WTC11 (cell line): ENCODE results near the gene KCTD16. TPM values are rescaled to one million over a fixed set of nuclear protein-coding genes. Genes with fewer than 3 reads are reported as not detected.

ENCODE experiments used
- ATAC-seq: fragments of 200-7000 bp; cut with Tn5 transposase; 2 replicates; pipeline ENCODE4 v1.10.0; 2021; ENCODE audit warnings: mild to moderate bottlenecking, moderate library complexity
- CTCF ChIA-PET: fragments of 300-600 bp; sonication (Branson Sonifier 250); formaldehyde crosslinking; loops from one replicate; lab custom pipeline; 2021; ENCODE audit warnings: antibody characterized with exemption; lab: Charles Lee
- POLR2A ChIA-PET: fragments of 350-600 bp; sonication (Branson Sonifier 250); formaldehyde crosslinking; loops from one replicate; lab custom pipeline; 2021; ENCODE audit warnings: antibody characterized with exemption; lab: Charles Lee
- DNase-seq: peaks from one replicate; pipeline ENCODE4 v3.0.0; 2021; ENCODE audit warnings: low spot score
- H3K27ac Mint-ChIP-seq: 2 replicates; pipeline ENCODE4 v1.8.0; 2021; ENCODE audit warnings: mixed read lengths
- H3K27me3 Mint-ChIP-seq: 2 replicates; pipeline ENCODE4 v1.8.0; 2021; ENCODE audit warnings: low read depth, mild to moderate bottlenecking, moderate library complexity, mixed read lengths
- H3K36me3 Mint-ChIP-seq: 2 replicates; pipeline ENCODE4 v1.8.0; 2021; ENCODE audit warnings: mixed read lengths
- H3K4me1 Mint-ChIP-seq: 2 replicates; pipeline ENCODE4 v1.8.0; 2022; ENCODE audit warnings: mixed read lengths
- H3K4me3 Mint-ChIP-seq: 2 replicates; pipeline ENCODE4 v1.8.0; 2021; ENCODE audit warnings: mild to moderate bottlenecking, moderate library complexity, mixed read lengths
- H3K9me3 Mint-ChIP-seq: 2 replicates; pipeline ENCODE4 v1.8.0; 2021; ENCODE audit warnings: mixed read lengths
- AR ChIP-seq: fragments of 250-450 bp; sonication (Bioruptor Pico); IDR thresholded peaks from 2 replicates; pipeline ENCODE4 v1.9.0; 2021; ENCODE audit warnings: mild to moderate bottlenecking
- ARID4B ChIP-seq: sonication (generic); formaldehyde crosslinking; IDR thresholded peaks from 2 replicates; pipeline ENCODE4 v1.8.0; 2023; ENCODE audit warnings: missing genetic modification reagents, mild to moderate bottlenecking, borderline replicate concordance
- ATF2 ChIP-seq: sonication (generic); formaldehyde crosslinking; IDR thresholded peaks from 2 replicates; pipeline ENCODE4 v1.8.1; 2022; ENCODE audit warnings: low read depth, missing genetic modification reagents, borderline replicate concordance
- CBFB ChIP-seq: sonication (generic); formaldehyde crosslinking; IDR thresholded peaks from 2 replicates; pipeline ENCODE4 v1.8.1; 2022; ENCODE audit warnings: mild to moderate bottlenecking, low read depth, missing genetic modification reagents
- E2F1 ChIP-seq: sonication (generic); formaldehyde crosslinking; IDR thresholded peaks from 2 replicates; pipeline ENCODE4 v1.8.0; 2022; ENCODE audit warnings: mild to moderate bottlenecking, missing genetic modification reagents
- ETV6 ChIP-seq: sonication (generic); formaldehyde crosslinking; IDR thresholded peaks from 2 replicates; pipeline ENCODE4 v1.8.1; 2022; ENCODE audit warnings: mild to moderate bottlenecking, missing genetic modification reagents
- FOXK1 ChIP-seq: sonication (generic); formaldehyde crosslinking; IDR thresholded peaks from 2 replicates; pipeline ENCODE4 v1.8.0; 2022; ENCODE audit warnings: mild to moderate bottlenecking, moderate library complexity, missing genetic modification reagents
- GABPB1 ChIP-seq: sonication (generic); formaldehyde crosslinking; IDR thresholded peaks from 2 replicates; pipeline ENCODE4 v1.8.1; 2023; ENCODE audit warnings: mild to moderate bottlenecking, missing genetic modification reagents
- GRHL2 ChIP-seq: fragments of 250-450 bp; sonication (Bioruptor Pico); IDR thresholded peaks from 2 replicates; pipeline ENCODE4 v1.8.0; 2022; ENCODE audit warnings: mild to moderate bottlenecking, moderate library complexity; ENCODE audit not compliant: insufficient replicate concordance, severe bottlenecking
- IRF1 ChIP-seq: sonication (generic); formaldehyde crosslinking; IDR thresholded peaks from 2 replicates; pipeline ENCODE4 v1.8.0; 2023; ENCODE audit warnings: missing genetic modification reagents
- MXD4 ChIP-seq: fragments of 250-450 bp; sonication (Bioruptor Pico); IDR thresholded peaks from 2 replicates; pipeline ENCODE4 v1.8.0; 2021; ENCODE audit warnings: mild to moderate bottlenecking, moderate library complexity, borderline replicate concordance
- NR2C2 ChIP-seq: sonication (generic); formaldehyde crosslinking; IDR thresholded peaks from 2 replicates; pipeline ENCODE4 v1.8.0; 2022; ENCODE audit warnings: mild to moderate bottlenecking, missing genetic modification reagents
- PRRX2 ChIP-seq: fragments of 250-450 bp; sonication (Bioruptor Pico); IDR thresholded peaks from 2 replicates; pipeline ENCODE4 v1.8.0; 2021; ENCODE audit warnings: mild to moderate bottlenecking
- SMAD4 ChIP-seq: sonication (generic); formaldehyde crosslinking; IDR thresholded peaks from 2 replicates; pipeline ENCODE4 v1.8.0; 2022; ENCODE audit warnings: mild to moderate bottlenecking, missing genetic modification reagents
- SOX15 ChIP-seq: fragments of 250-450 bp; sonication (Bioruptor Pico); IDR thresholded peaks from 2 replicates; pipeline ENCODE4 v1.9.0; 2021; ENCODE audit warnings: mild to moderate bottlenecking
- TCF7 ChIP-seq: sonication (generic); formaldehyde crosslinking; IDR thresholded peaks from 2 replicates; pipeline ENCODE4 v1.8.0; 2022; ENCODE audit warnings: mild to moderate bottlenecking, low read depth, missing genetic modification reagents, moderate library complexity
- USF1 ChIP-seq: sonication (generic); formaldehyde crosslinking; IDR thresholded peaks from 2 replicates; pipeline ENCODE4 v1.8.0; 2022; ENCODE audit warnings: mild to moderate bottlenecking, missing genetic modification reagents
- ZNF138 ChIP-seq: sonication (generic); formaldehyde crosslinking; conservative IDR thresholded peaks from 2 replicates; pipeline ENCODE4 v1.8.1; 2022; ENCODE audit warnings: mild to moderate bottlenecking, moderate library complexity, missing genetic modification reagents
- ZNF416 ChIP-seq: fragments of 250-450 bp; sonication (Bioruptor Pico); IDR thresholded peaks from 2 replicates; pipeline ENCODE4 v1.9.0; 2021; ENCODE audit warnings: mild to moderate bottlenecking, inconsistent platforms
- ZNF532 ChIP-seq: fragments of 250-450 bp; sonication (Bioruptor Pico); IDR thresholded peaks from 2 replicates; pipeline ENCODE4 v1.9.0; 2021; ENCODE audit warnings: mild to moderate bottlenecking, borderline replicate concordance
- total RNA-seq: library from RNA; stranded (reverse); gene quantifications from 3 replicates; pipeline ENCODE4 v1.2.3, GENCODE V29; 2021

KCTD16 gene
- total RNA-seq, 1 experiment from 2014 or later: 0.20 TPM

- TF ChIP-seq USF1 (CRISPR knock-in tag) (no peak), TCF7 (CRISPR knock-in tag) (no peak), ZNF532 (CRISPR knock-in tag) (no peak), SOX15 (no peak), NR2C2 (CRISPR knock-in tag) (peak; percentile 69; the same call in 1 of the 2 replicates), IRF1 (no peak), MXD4 (CRISPR knock-in tag) (no peak), ETV6 (CRISPR knock-in tag) (peak; percentile 12; the same call in 1 of the 2 replicates), SMAD4 (CRISPR knock-in tag) (no peak), CBFB (CRISPR knock-in tag) (no peak), E2F1 (CRISPR knock-in tag) (no peak), FOXK1 (CRISPR knock-in tag) (peak; percentile 49; the same call in 1 of the 2 replicates), GABPB1 (CRISPR knock-in tag) (peak; percentile 32; the same call in 1 of the 2 replicates), AR (CRISPR knock-in tag) (no peak)
Observed at GRCh38 chr5:144170276-144171024, at the start of gene KCTD16, which contains the start of gene YIPF5 (continued).

- Mint-ChIP-seq H3K9me3 (peaks cover 12% of the 10 kb centered on the region), H3K27ac (no peak overlapping the region), H3K36me3 (no peaks in the 10 kb centered on the region), H3K27me3 (no peaks in the 10 kb centered on the region), H3K4me3 (no peak overlapping the region), H3K4me1 (peaks cover 16% of the 10 kb centered on the region)
- ChIA-PET POLR2A (no interaction called here), CTCF (interaction anchor here (1.2 kb wide), 1 partner anchor 21 kb away, joined by 4 read pairs; no protein-coding TSS in a partner anchor)
- DNase-seq: no peak
- no peak for ATAC-seq
- TF ChIP-seq ARID4B (CRISPR knock-in tag): no peak
- TF ChIP-seq GRHL2 (CRISPR knock-in tag): no peak
- TF ChIP-seq ATF2: no peak
- TF ChIP-seq ZNF416 (CRISPR knock-in tag): no peak
- no peak for TF ChIP-seq SMAD4 (CRISPR knock-in tag)
- TF ChIP-seq PRRX2: no peak
- TF ChIP-seq SOX15: no peak
- no peak for TF ChIP-seq ZNF138 (CRISPR knock-in tag)
Observed at GRCh38 chr5:144121577-144121976, 49.1 kb upstream of the KCTD16 start.
